Activated naive CD4-positive, alpha-beta T cell treated with anti-CD3 and anti-CD28 coated beads, Interleukin-2, amount 10 ng/mL, durations not matched to agents 7 days and 5 days (primary cell): ENCODE measurements around the gene KCNN3.
"Not testable (repeated sequence)": the region's sequence is repeated elsewhere in the genome, so short reads cannot be mapped to it uniquely, and the experiment has no call there.

Source experiments
- CTCF ChIA-PET: fragments of 350-600 bp; sonication (Branson Sonifier 250); formaldehyde crosslinking; loops from one replicate; lab custom pipeline; 2021; ENCODE audit warnings: antibody characterized with exemption; lab: Charles Lee
- DNase-seq: peaks from one replicate; pipeline ENCODE4 v3.0.0-alpha.2; 2020
- H3K27ac Mint-ChIP-seq: one replicate; pipeline ENCODE4 v1.8.0; 2021; ENCODE audit warnings: mild to moderate bottlenecking, moderate library complexity, mixed read lengths
- H3K27me3 Mint-ChIP-seq: one replicate; pipeline ENCODE4 v1.8.0; 2021; ENCODE audit warnings: mild to moderate bottlenecking, mixed read lengths
- H3K36me3 Mint-ChIP-seq: one replicate; pipeline ENCODE4 v1.8.0; 2021; ENCODE audit warnings: mixed read lengths
- H3K4me1 Mint-ChIP-seq: one replicate; pipeline ENCODE4 v1.8.0; 2021; ENCODE audit warnings: mixed read lengths
- H3K4me3 Mint-ChIP-seq: one replicate; pipeline ENCODE4 v1.8.0; 2021; ENCODE audit warnings: mild to moderate bottlenecking, moderate library complexity, mixed read lengths
- H3K9me3 Mint-ChIP-seq: one replicate; pipeline ENCODE4 v1.8.0; 2021; ENCODE audit warnings: mixed read lengths

KCNN3 gene

GRCh38 chr1:154870115-154870571 lies at the start of gene KCNN3:
TSS of gene KCNN3 (minus strand) at chr1:154870281. CDS start at chr1:154869964, 317 bp downstream.
- no peaks in the 10 kb centered on the region for H3K36me3 Mint-ChIP-seq
- DNase-seq = peak; percentile 83
- H3K27ac Mint-ChIP-seq = no peak within 1 kb of the TSS
- peaks cover 16% of the 10 kb centered on the region for H3K4me1 Mint-ChIP-seq
- peaks cover 66% of the 10 kb centered on the region for H3K27me3 Mint-ChIP-seq
- no peak within 1 kb of the TSS for H3K4me3 Mint-ChIP-seq
- CTCF ChIA-PET = interaction anchor here (0.7 to 3.3 kb wide), 3 partner anchors 9 to 311 kb away, joined by 3 to 14 read pairs (median 3); no protein-coding TSS in a partner anchor
- H3K9me3 Mint-ChIP-seq = no peaks in the 10 kb centered on the region

- Mint-ChIP-seq H3K36me3 (peaks cover 14% of the 10 kb centered on the region), H3K9me3 (peaks cover 5% of the 10 kb centered on the region), H3K4me3 (no peak overlapping the region), H3K4me1 (no peaks in the 10 kb centered on the region), H3K27ac (no peak overlapping the region), H3K27me3 (peaks cover 5% of the 10 kb centered on the region)
- DNase-seq = no peak
- CTCF ChIA-PET = interaction anchor here (1.3 kb wide), 1 partner anchor 20 kb away, joined by 3 read pairs; no protein-coding TSS in a partner anchor
Observed at GRCh38 chr1:154913273-154913672, 43.2 kb upstream of the KCNN3 start.

- H3K27me3 Mint-ChIP-seq = peaks cover 5% of the 10 kb centered on the region
- H3K27ac Mint-ChIP-seq = no peak overlapping the region
- no peaks in the 10 kb centered on the region for H3K4me1 Mint-ChIP-seq
- no peak for DNase-seq
- H3K36me3 Mint-ChIP-seq = peaks cover 14% of the 10 kb centered on the region
- H3K4me3 Mint-ChIP-seq = no peak overlapping the region
- peaks cover 5% of the 10 kb centered on the region for H3K9me3 Mint-ChIP-seq
- CTCF ChIA-PET = interaction anchor here (0.9 to 1.3 kb wide), 2 partner anchors 10 to 20 kb away, joined by 3 to 4 read pairs; no protein-coding TSS in a partner anchor
Observed at GRCh38 chr1:154912755-154913154, 42.7 kb upstream of the KCNN3 start.

GRCh38 chr1:154911691-154912550 lies 41.8 kb upstream of the KCNN3 start:
- CTCF ChIA-PET = interaction anchor here (0.9 kb wide), 1 partner anchor 10 kb away, joined by 4 read pairs; no protein-coding TSS in a partner anchor
- DNase-seq = no peak
- H3K4me1 Mint-ChIP-seq = no peaks in the 10 kb centered on the region
- peaks cover 5% of the 10 kb centered on the region for H3K9me3 Mint-ChIP-seq
- H3K27me3 Mint-ChIP-seq = peaks cover 5% of the 10 kb centered on the region
- H3K4me3 Mint-ChIP-seq = no peak overlapping the region
- H3K27ac Mint-ChIP-seq = no peak overlapping the region
- H3K36me3 Mint-ChIP-seq = peaks cover 13% of the 10 kb centered on the region

GRCh38 chr1:154910851-154911250 lies 40.8 kb upstream of the KCNN3 start:
- Mint-ChIP-seq H3K4me1 (no peaks in the 10 kb centered on the region), H3K4me3 (no peak overlapping the region), H3K27ac (no peak overlapping the region), H3K27me3 (peaks cover 5% of the 10 kb centered on the region), H3K36me3 (peaks cover 3% of the 10 kb centered on the region), H3K9me3 (no peaks in the 10 kb centered on the region)
- CTCF ChIA-PET = interaction anchor here (1.1 kb wide), 1 partner anchor 26 kb away, joined by 3 read pairs; the partner anchor contains the start of gene PMVK
- DNase-seq = no peak

- H3K36me3 Mint-ChIP-seq = no peaks in the 10 kb centered on the region
- CTCF ChIA-PET = interaction anchor here (1.5 kb wide), 1 partner anchor 18 kb away, joined by 3 read pairs; no protein-coding TSS in a partner anchor
- no peak for DNase-seq
- no peak overlapping the region for H3K4me3 Mint-ChIP-seq
- peaks cover 5% of the 10 kb centered on the region for H3K27me3 Mint-ChIP-seq
- H3K27ac Mint-ChIP-seq = no peak overlapping the region
- H3K4me1 Mint-ChIP-seq = no peaks in the 10 kb centered on the region
- no peaks in the 10 kb centered on the region for H3K9me3 Mint-ChIP-seq
Observed at GRCh38 chr1:154908937-154909336, 38.9 kb upstream of the KCNN3 start.

- H3K27ac Mint-ChIP-seq, H3K9me3 Mint-ChIP-seq, H3K4me3 Mint-ChIP-seq, H3K27me3 Mint-ChIP-seq, DNase-seq, H3K4me1 Mint-ChIP-seq, H3K36me3 Mint-ChIP-seq: not testable (repeated sequence)
- CTCF ChIA-PET = interaction anchor here (1.5 kb wide), 1 partner anchor 17 kb away, joined by 3 read pairs; no protein-coding TSS in a partner anchor
Observed at GRCh38 chr1:154908129-154908528, 38.0 kb upstream of the KCNN3 start.

GRCh38 chr1:154906621-154907081 lies 36.6 kb upstream of the KCNN3 start:
- CTCF ChIA-PET = interaction anchor here (0.6 to 1.9 kb wide), 8 partner anchors 15 to 135 kb away, joined by 3 to 5 read pairs (median 4); no protein-coding TSS in a partner anchor
- Mint-ChIP-seq H3K4me3 (no peak overlapping the region), H3K4me1 (no peaks in the 10 kb centered on the region), H3K27ac (no peak overlapping the region), H3K27me3 (peaks cover 5% of the 10 kb centered on the region), H3K9me3 (no peaks in the 10 kb centered on the region), H3K36me3 (no peaks in the 10 kb centered on the region)
- no peak for DNase-seq

GRCh38 chr1:154902938-154903566 lies 33.0 kb upstream of the KCNN3 start:
- Mint-ChIP-seq H3K27me3 (peaks cover 7% of the 10 kb centered on the region), H3K4me1 (no peaks in the 10 kb centered on the region), H3K9me3 (no peaks in the 10 kb centered on the region), H3K36me3 (no peaks in the 10 kb centered on the region), H3K27ac (no peak overlapping the region), H3K4me3 (no peak overlapping the region)
- CTCF ChIA-PET = no interaction called here
- no peak for DNase-seq

GRCh38 chr1:154901591-154901990 lies 31.5 kb upstream of the KCNN3 start:
- Mint-ChIP-seq H3K27me3 (peaks cover 15% of the 10 kb centered on the region), H3K4me1 (no peaks in the 10 kb centered on the region), H3K36me3 (no peaks in the 10 kb centered on the region), H3K9me3 (no peaks in the 10 kb centered on the region), H3K27ac (no peak overlapping the region), H3K4me3 (no peak overlapping the region)
- DNase-seq = no peak
- CTCF ChIA-PET = no interaction called here

- CTCF ChIA-PET = no interaction called here
- Mint-ChIP-seq H3K27me3 (peaks cover 26% of the 10 kb centered on the region), H3K4me1 (no peaks in the 10 kb centered on the region), H3K36me3 (no peaks in the 10 kb centered on the region), H3K27ac (no peak overlapping the region), H3K4me3 (no peak overlapping the region), H3K9me3 (no peaks in the 10 kb centered on the region)
- no peak for DNase-seq
Observed at GRCh38 chr1:154899041-154899440, 29.0 kb upstream of the KCNN3 start.

- Mint-ChIP-seq H3K36me3 (no peaks in the 10 kb centered on the region), H3K27me3 (peaks cover 26% of the 10 kb centered on the region), H3K9me3 (no peaks in the 10 kb centered on the region), H3K4me1 (peaks cover 4% of the 10 kb centered on the region), H3K4me3 (no peak overlapping the region), H3K27ac (no peak overlapping the region)
- CTCF ChIA-PET = no interaction called here
- no peak for DNase-seq
Observed at GRCh38 chr1:154896771-154897286, 26.7 kb upstream of the KCNN3 start.

- Mint-ChIP-seq H3K9me3 (no peaks in the 10 kb centered on the region), H3K4me3 (no peak overlapping the region), H3K27me3 (peaks cover 26% of the 10 kb centered on the region), H3K27ac (no peak overlapping the region), H3K4me1 (peaks cover 4% of the 10 kb centered on the region), H3K36me3 (no peaks in the 10 kb centered on the region)
- DNase-seq = no peak
- CTCF ChIA-PET = interaction anchor here (0.7 to 1.0 kb wide), 2 partner anchors 14 to 17 kb away, joined by 3 to 5 read pairs; no protein-coding TSS in a partner anchor
Observed at GRCh38 chr1:154895798-154896197, 25.7 kb upstream of the KCNN3 start.

GRCh38 chr1:154891452-154891851 lies 21.4 kb upstream of the KCNN3 start:
- DNase-seq = no peak
- no peak overlapping the region for H3K4me3 Mint-ChIP-seq
- no peak overlapping the region for H3K27ac Mint-ChIP-seq
- peaks cover 14% of the 10 kb centered on the region for H3K4me1 Mint-ChIP-seq
- H3K27me3 Mint-ChIP-seq = peaks cover 19% of the 10 kb centered on the region
- H3K36me3 Mint-ChIP-seq = no peaks in the 10 kb centered on the region
- no peaks in the 10 kb centered on the region for H3K9me3 Mint-ChIP-seq
- CTCF ChIA-PET = interaction anchor here (1.0 to 2.2 kb wide), 4 partner anchors 13 to 53 kb away, joined by 3 to 6 read pairs (median 3); partner anchors contain the start of gene PMVK
